Thymus (tissue), 11 donors: Measurements from ENCODE around the gene SLC36A3. TPM values are rescaled to one million over a fixed set of nuclear protein-coding genes. Genes with fewer than 3 reads are reported as not detected.

Experiments
- DNase-seq, 9 donors: peaks; one replicate each; pipeline ENCODE4 v3.0.0-alpha.2; 2013; ENCODE audit warnings: low spot score in 9 of 9, low read depth in 6 of 9, missing footprints in 1 of 9
- H3K27ac ChIP-seq, 2 donors: one replicate each; pipeline ENCODE4 v1.5.1; 2013; ENCODE audit warnings: control low read depth in 1 of 2, low read depth in 1 of 2, low read length in 1 of 2, mild to moderate bottlenecking in 1 of 2, moderate library complexity in 1 of 2
- H3K27me3 ChIP-seq, 2 donors: one replicate each; pipeline ENCODE4 v1.5.1; 2013; ENCODE audit warnings: low read length in 1 of 2; ENCODE audit not compliant: control insufficient read depth in 2 of 2, insufficient read depth in 1 of 2
- H3K36me3 ChIP-seq, 2 donors: one replicate each; pipeline ENCODE4 v1.5.1; 2013; ENCODE audit warnings: low read length in 1 of 2, mild to moderate bottlenecking in 1 of 2, moderate library complexity in 1 of 2; ENCODE audit not compliant: control insufficient read depth in 2 of 2, insufficient read depth in 2 of 2
- H3K4me1 ChIP-seq, 2 donors: one replicate each; pipeline ENCODE4 v1.5.1; 2013; ENCODE audit warnings: low read length in 2 of 2; ENCODE audit not compliant: control insufficient read depth in 2 of 2, insufficient read depth in 2 of 2
- H3K4me3 ChIP-seq, 2 donors: one replicate each; pipeline ENCODE4 v1.5.1; 2013; ENCODE audit warnings: low read length in 2 of 2, control low read depth in 1 of 2, mild to moderate bottlenecking in 1 of 2
- H3K9me3 ChIP-seq, 2 donors: one replicate each; pipeline ENCODE4 v1.5.1; 2013; ENCODE audit warnings: low read length in 1 of 2, mild to moderate bottlenecking in 1 of 2; ENCODE audit not compliant: control insufficient read depth in 2 of 2, insufficient read depth in 1 of 2
- WGBS: extraction: QIAGEN DNeasy Blood & Tissue Kit; methylation state at CpG from one replicate; pipeline ENCODE4 v1.1.7; 2013; 5-methylcytosine and 5-hydroxymethylcytosine counted together
- polyA plus RNA-seq: library from polyadenylated mRNA; stranded (reverse); fragments of 200-250 nt; gene quantifications from one replicate; pipeline ENCODE4 v1.2.3, GENCODE V29; 2013
- total RNA-seq: library from RNA; stranded (reverse); fragments of 120-200 nt; gene quantifications from one replicate; pipeline ENCODE4 v1.2.4, GENCODE V29; 2013
- donor health status: healthy.

SLC36A3 gene
- total and polyA plus RNA-seq, 2 donors = under 0.01 TPM; not detected in 1

- H3K4me1 ChIP-seq = no peaks in the 10 kb centered on the region
- no peak overlapping the region for H3K4me3 ChIP-seq
- no peaks in the 10 kb centered on the region for H3K27me3 ChIP-seq
- DNase-seq = no peak
- WGBS = 98% methylated on average over 2 of the region's 2 CpGs
- H3K36me3 ChIP-seq = no peaks in the 10 kb centered on the region
- no peak overlapping the region for H3K27ac ChIP-seq
- H3K9me3 ChIP-seq = no peaks in the 10 kb centered on the region
Observed at GRCh38 chr5:151275803-151276202, 27.8 kb downstream of the SLC36A3 start.

DNA sequence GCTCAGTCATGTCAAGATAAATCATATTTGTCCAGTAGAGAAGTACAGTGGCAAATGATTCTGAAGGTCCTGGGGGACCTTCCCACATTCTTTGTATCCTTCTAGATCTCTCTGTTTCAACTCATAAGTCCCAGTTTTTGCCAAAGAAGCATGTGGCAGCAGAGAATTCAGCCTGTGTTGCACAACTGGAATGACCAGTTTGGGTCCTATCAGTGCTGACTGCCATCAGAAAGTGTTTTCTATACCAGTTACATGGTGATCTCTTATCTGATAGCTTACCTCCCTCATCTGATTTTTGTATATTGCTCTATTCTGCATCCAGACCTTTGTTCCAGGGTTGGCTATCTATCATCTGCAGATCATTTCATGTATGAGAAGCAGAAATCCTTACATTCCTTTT, 28.9 kb downstream of the SLC36A3 start:
- Histone ChIP-seq H3K9me3 (no peaks in the 10 kb centered on the region), H3K27me3 (no peaks in the 10 kb centered on the region), H3K4me1 (no peaks in the 10 kb centered on the region), H3K27ac (no peak overlapping the region), H3K36me3 (peaks cover 0 to 5% of the 10 kb centered on the region in 2 donors), H3K4me3 (no peak overlapping the region)
- DNase-seq = no peak

GRCh38 chr5:151271336-151271735, 32.2 kb downstream of the SLC36A3 start:
- H3K27me3 ChIP-seq = no peaks in the 10 kb centered on the region
- no peaks in the 10 kb centered on the region for H3K9me3 ChIP-seq
- H3K4me3 ChIP-seq = no peak overlapping the region
- DNase-seq = no peak
- H3K27ac ChIP-seq = no peak overlapping the region
- H3K4me1 ChIP-seq = no peaks in the 10 kb centered on the region
- H3K36me3 ChIP-seq = peaks cover 20 to 32% of the 10 kb centered on the region in 2 donors

DNA sequence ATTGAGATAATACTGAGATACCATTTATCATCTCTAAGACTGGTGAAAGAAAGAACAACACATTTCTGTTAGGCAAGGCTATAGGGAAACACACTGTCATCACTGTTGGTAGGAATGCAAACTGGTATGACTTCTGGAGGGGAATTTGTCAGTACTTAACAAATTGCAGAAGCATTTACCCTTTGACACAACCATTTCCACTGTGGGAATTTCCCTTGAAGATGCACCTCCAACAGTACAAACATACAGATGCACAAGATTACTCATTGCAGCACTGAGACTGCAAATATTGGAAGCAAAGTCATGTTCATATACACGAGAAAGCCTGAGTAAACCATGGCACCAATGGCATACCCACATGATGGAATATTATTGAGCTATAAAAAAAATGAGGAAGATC, 33.0 kb downstream of the SLC36A3 start:
- Histone ChIP-seq H3K9me3 (no peaks in the 10 kb centered on the region), H3K36me3 (peaks cover 20 to 32% of the 10 kb centered on the region in 2 donors), H3K27me3 (no peaks in the 10 kb centered on the region), H3K27ac (no peak overlapping the region), H3K4me1 (no peaks in the 10 kb centered on the region), H3K4me3 (no peak overlapping the region)
- DNase-seq = peak in 1 of 9 donors; percentile 15
- WGBS = 95% methylated on average over 1 of the region's 1 CpG

DNA sequence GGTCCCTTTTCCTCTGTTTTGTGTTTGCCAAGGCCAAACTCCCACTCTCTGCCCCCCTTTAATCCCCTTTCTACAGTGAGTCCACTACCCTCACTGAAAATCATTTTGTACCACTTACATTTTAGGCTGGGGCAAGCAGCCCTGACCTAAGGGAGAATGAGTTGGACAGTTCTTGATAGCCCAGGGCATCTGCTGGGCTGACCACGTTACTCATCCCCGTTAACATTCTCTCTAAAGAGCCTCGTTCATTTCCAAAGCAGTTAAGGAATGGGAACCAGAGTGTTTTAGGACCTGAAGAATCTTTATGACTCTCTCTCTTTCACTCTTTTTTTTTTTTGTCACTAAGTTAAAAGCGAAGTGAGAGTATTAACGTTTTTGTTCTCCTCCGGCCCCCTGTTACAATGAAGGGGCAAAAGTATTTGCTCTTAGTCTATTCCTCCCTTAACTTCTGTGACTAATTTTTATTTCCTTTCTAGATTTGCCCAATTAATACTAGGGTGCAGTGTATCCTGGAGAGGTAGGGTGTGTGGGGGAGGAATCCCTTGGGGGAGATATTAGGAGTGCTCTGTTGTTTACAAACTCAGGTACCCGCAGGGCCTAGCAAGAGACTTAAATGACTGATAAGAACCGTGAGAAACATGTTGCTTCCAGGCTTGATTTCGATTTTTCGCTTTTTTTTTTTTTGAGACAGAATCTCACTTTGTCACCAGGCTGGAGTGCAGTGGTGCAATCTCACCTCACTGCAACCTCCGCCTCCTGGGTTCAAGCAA, 35.9 kb downstream of the SLC36A3 start:
- H3K36me3 ChIP-seq = peaks cover 22 to 41% of the 10 kb centered on the region in 2 donors
- H3K27ac ChIP-seq = no peak overlapping the region
- no peak for DNase-seq
- no peak overlapping the region for H3K4me3 ChIP-seq
- no peaks in the 10 kb centered on the region for H3K9me3 ChIP-seq
- H3K4me1 ChIP-seq = no peaks in the 10 kb centered on the region
- 98% methylated on average over 11 of the region's 11 CpGs for WGBS
- no peaks in the 10 kb centered on the region for H3K27me3 ChIP-seq

DNA sequence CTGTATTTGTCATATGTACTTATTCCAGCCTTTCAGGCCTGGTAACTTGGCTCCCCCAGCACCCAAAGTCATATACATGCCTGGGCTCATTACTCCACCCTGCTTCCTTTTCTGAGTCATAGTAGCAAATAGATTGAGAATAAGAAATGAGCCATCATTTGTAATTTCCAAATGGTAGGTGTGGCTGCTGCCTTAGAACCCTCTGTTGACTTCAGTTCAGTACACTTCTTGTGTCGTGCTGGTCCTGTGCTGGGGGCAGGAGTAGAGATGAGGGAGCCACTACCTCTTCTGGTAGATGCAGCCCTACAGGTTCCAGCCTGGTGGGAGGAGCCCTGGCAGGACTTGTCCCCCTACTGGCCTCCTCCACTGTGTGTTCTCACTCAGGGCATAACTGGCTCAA, 39.5 kb downstream of the SLC36A3 start:
- DNase-seq = no peak
- 95% methylated on average over 1 of the region's 1 CpG for WGBS
- Histone ChIP-seq H3K4me3 (no peak overlapping the region), H3K36me3 (peaks cover 26 to 44% of the 10 kb centered on the region in 2 donors), H3K27ac (no peak overlapping the region), H3K9me3 (no peaks in the 10 kb centered on the region), H3K4me1 (no peaks in the 10 kb centered on the region), H3K27me3 (no peaks in the 10 kb centered on the region)

DNA sequence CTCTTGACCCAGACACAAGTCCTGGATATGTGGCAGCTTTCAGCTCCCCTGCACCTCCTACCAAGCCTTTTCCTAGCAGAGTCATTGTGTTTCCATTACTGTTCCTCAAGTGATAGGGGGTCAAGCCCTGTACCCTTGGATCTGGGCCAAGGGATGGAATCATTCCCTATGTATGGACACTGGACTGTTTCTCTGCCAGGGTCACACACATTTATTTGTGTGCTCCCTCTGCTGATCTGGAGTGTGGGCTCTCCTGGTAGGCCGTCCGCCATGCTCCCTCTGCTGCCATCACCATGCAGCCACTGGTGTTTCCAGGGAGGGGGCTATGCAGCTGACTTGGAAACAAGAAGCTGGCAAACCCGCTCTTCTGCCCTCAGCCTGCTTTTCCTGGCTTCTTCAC, 41.0 kb downstream of the SLC36A3 start:
- H3K9me3 ChIP-seq = no peaks in the 10 kb centered on the region
- WGBS = 99% methylated on average over 3 of the region's 3 CpGs
- no peak overlapping the region for H3K4me3 ChIP-seq
- H3K27ac ChIP-seq = no peak overlapping the region
- H3K4me1 ChIP-seq = peaks cover 0 to 3% of the 10 kb centered on the region in 2 donors
- peaks cover 18 to 33% of the 10 kb centered on the region in 2 donors for H3K36me3 ChIP-seq
- no peak for DNase-seq
- H3K27me3 ChIP-seq = no peaks in the 10 kb centered on the region

DNA sequence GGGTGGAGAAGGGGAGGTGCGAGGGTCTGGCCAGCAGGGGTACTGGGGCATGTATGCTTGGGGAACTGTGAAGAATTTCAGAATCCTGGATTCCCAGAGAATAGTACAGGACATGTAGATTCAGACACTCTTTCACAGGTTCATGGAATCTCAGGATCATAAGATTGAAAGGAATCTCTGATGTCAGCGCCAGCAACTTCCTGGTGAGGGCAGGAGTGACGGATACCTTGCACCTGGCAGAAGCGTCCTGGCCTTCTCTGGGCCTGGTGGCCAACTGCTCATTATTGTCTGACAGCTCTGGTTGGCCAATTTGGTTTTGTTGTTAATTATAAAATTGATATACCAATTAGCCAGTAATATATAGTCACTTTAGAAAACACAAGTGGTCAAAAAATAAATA, 43.6 kb downstream of the SLC36A3 start:
- DNase-seq = no peak
- H3K4me1 ChIP-seq = peaks cover 0 to 7% of the 10 kb centered on the region in 2 donors

GRCh38 chr5:151258816-151259215, 44.8 kb downstream of the SLC36A3 start:
- H3K36me3 ChIP-seq = peaks cover 8 to 23% of the 10 kb centered on the region in 2 donors
- H3K4me3 ChIP-seq = no peak overlapping the region
- H3K27me3 ChIP-seq = no peaks in the 10 kb centered on the region
- H3K9me3 ChIP-seq = no peaks in the 10 kb centered on the region
- WGBS = 49% methylated on average over 1 of the region's 1 CpG
- H3K27ac ChIP-seq = no peak overlapping the region
- no peak for DNase-seq
- H3K4me1 ChIP-seq = peaks cover 0 to 10% of the 10 kb centered on the region in 2 donors

More for the DNA sequence above, 43.6 kb downstream of the SLC36A3 start:
- WGBS = 97% methylated on average over 4 of the region's 4 CpGs
- H3K9me3 ChIP-seq = no peaks in the 10 kb centered on the region
- H3K27me3 ChIP-seq = no peaks in the 10 kb centered on the region
- no peak overlapping the region for H3K27ac ChIP-seq
- no peak overlapping the region for H3K4me3 ChIP-seq
- peaks cover 8 to 26% of the 10 kb centered on the region in 2 donors for H3K36me3 ChIP-seq
